ENCODE measurements around the gene SLC29A4. TPM values are rescaled to one million over a fixed set of nuclear protein-coding genes. Genes with fewer than 3 reads are reported as not detected.
"Not testable (repeated sequence)": the region's sequence is repeated elsewhere in the genome, so short reads cannot be mapped to it uniquely, and the experiment has no call there.

SLC29A4 gene
- total RNA-seq, 1 donor = 1.1 TPM

DNA sequence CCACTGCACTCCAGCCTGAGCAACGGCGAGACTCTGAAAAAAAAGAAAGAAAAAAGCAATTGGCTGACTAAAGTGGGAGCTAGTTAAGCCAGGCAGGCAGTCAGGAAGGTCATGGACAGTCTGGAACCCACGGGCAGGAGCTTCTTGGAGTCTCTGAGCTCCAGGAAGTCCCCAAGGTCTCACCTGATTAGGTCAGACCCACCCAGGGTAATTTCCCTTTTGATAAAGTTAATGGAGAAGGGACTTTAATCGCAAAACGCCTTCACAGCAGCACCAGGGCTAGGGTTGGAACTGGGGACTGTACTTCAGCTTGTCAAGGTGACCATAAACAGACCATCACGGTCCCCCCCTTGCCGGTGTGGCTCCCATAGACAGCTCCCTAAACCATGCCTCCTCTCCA is 6.6 kb downstream of the SLC29A4 start:
- no peak overlapping the region for H3K4me2 ChIP-seq (ENCODE audit: insufficient read depth, low read length)
- H3K27me3 ChIP-seq (ENCODE audit: insufficient read depth, low read length) = peaks cover 3% of the 10 kb centered on the region
- H4K20me1 ChIP-seq (ENCODE audit: insufficient read depth, low read length) = no peaks in the 10 kb centered on the region
- DNase-seq (ENCODE audit: insufficient read length, low spot score, missing footprints) = peak; percentile 37
- TF ChIP-seq, protein P1, sequence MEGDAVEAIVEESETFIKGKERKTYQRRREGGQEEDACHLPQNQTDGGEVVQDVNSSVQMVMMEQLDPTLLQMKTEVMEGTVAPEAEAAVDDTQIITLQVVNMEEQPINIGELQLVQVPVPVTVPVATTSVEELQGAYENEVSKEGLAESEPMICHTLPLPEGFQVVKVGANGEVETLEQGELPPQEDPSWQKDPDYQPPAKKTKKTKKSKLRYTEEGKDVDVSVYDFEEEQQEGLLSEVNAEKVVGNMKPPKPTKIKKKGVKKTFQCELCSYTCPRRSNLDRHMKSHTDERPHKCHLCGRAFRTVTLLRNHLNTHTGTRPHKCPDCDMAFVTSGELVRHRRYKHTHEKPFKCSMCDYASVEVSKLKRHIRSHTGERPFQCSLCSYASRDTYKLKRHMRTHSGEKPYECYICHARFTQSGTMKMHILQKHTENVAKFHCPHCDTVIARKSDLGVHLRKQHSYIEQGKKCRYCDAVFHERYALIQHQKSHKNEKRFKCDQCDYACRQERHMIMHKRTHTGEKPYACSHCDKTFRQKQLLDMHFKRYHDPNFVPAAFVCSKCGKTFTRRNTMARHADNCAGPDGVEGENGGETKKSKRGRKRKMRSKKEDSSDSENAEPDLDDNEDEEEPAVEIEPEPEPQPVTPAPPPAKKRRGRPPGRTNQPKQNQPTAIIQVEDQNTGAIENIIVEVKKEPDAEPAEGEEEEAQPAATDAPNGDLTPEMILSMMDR (IDR thresholded peaks at IDR 0.05; ENCODE audit: extremely low read depth, low read depth, low read length) = no peak
- no peak overlapping the region for H3K4me3 ChIP-seq (ENCODE audit: insufficient read depth, low read length)
- no peak overlapping the region for H2AFZ ChIP-seq (ENCODE audit: low read length)
- H3K36me3 ChIP-seq (ENCODE audit: insufficient read depth, low read length) = no peaks in the 10 kb centered on the region
- H3K27ac ChIP-seq (ENCODE audit: low read depth, low read length) = no peak overlapping the region
- H3K9me3 ChIP-seq (ENCODE audit: low read depth, low read length) = peaks cover 1% of the 10 kb centered on the region
- H3K79me2 ChIP-seq (ENCODE audit: insufficient read depth, low read length) = no peaks in the 10 kb centered on the region
- no peaks in the 10 kb centered on the region for H3K4me1 ChIP-seq (ENCODE audit: insufficient read depth, low read length)

DNA sequence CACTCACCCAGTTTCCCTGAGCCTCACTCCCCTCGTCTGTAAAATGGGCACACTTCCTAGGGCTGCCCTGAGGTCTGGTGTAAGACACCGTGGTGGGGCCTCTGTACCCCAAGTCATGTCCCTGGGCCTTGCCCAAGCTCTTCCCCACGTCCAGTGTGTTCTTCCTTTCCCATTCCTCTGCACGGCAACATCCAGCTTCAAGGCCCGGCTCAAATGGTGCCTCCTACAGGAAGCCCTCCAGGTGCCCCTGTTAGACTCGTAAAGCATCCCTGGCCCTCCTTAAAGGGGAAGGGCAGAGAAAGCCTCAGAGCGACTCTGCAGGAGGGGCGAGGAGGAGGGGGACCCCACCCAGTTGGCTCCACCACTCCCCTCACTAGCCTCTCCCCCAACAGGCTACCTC is 8.6 kb downstream of the SLC29A4 start:
- no peak overlapping the region for H3K4me3 ChIP-seq (ENCODE audit: insufficient read depth, low read length)
- H4K20me1 ChIP-seq (ENCODE audit: insufficient read depth, low read length) = no peaks in the 10 kb centered on the region
- H3K4me1 ChIP-seq (ENCODE audit: insufficient read depth, low read length) = no peaks in the 10 kb centered on the region
- peaks cover 2% of the 10 kb centered on the region for H3K9me3 ChIP-seq (ENCODE audit: low read depth, low read length)
- H3K36me3 ChIP-seq (ENCODE audit: insufficient read depth, low read length) = no peaks in the 10 kb centered on the region
- H3K4me2 ChIP-seq (ENCODE audit: insufficient read depth, low read length) = no peak overlapping the region
- H3K27me3 ChIP-seq (ENCODE audit: insufficient read depth, low read length) = no peaks in the 10 kb centered on the region
- TF ChIP-seq, protein P1 (IDR thresholded peaks at IDR 0.05; ENCODE audit: extremely low read depth, low read depth, low read length) = no peak
- no peak overlapping the region for H2AFZ ChIP-seq (ENCODE audit: low read length)
- peak; percentile 48 for DNase-seq (ENCODE audit: insufficient read length, low spot score, missing footprints)
- H3K79me2 ChIP-seq (ENCODE audit: insufficient read depth, low read length) = no peaks in the 10 kb centered on the region
- no peak overlapping the region for H3K27ac ChIP-seq (ENCODE audit: low read depth, low read length)

DNA sequence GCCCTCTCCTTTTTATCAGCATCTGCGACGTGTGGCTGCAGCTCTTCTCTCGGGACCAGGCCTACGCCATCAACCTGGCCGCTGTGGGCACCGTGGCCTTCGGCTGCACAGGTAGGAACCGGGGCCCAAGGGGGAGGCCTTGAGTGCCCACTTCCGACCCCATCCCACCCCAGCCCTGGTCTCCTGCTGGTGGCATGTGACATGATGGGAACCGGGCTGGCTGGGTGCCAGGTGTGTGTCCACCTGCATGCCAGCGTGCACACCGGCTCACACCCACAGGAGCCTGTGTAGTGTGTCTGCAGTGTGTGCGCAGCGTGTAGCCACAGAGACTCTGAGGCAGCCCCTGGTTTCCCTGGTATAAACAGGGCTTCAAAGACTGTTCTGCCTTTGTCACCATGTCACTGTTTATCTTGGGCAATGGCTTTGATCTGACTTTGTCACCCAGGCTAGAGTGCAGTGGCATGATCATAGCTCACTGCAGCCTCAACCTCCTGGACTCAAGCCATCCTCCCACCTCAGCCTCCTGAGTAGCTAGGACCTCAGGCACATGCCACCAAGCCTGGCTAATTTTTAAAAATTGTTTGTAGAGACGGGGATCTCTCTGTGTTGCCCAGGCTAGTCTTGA is 9.1 kb downstream of the SLC29A4 start:
- H3K4me2 ChIP-seq (ENCODE audit: insufficient read depth, low read length); H3K4me3 ChIP-seq (ENCODE audit: insufficient read depth, low read length); H3K36me3 ChIP-seq (ENCODE audit: insufficient read depth, low read length); H3K27me3 ChIP-seq (ENCODE audit: insufficient read depth, low read length); H3K27ac ChIP-seq (ENCODE audit: low read depth, low read length); H3K79me2 ChIP-seq (ENCODE audit: insufficient read depth, low read length); H4K20me1 ChIP-seq (ENCODE audit: insufficient read depth, low read length); H3K9me3 ChIP-seq (ENCODE audit: low read depth, low read length); H3K4me1 ChIP-seq (ENCODE audit: insufficient read depth, low read length); H2AFZ ChIP-seq (ENCODE audit: low read length): not testable (repeated sequence)
- peak; percentile 41 for DNase-seq (ENCODE audit: insufficient read length, low spot score, missing footprints)

DNA sequence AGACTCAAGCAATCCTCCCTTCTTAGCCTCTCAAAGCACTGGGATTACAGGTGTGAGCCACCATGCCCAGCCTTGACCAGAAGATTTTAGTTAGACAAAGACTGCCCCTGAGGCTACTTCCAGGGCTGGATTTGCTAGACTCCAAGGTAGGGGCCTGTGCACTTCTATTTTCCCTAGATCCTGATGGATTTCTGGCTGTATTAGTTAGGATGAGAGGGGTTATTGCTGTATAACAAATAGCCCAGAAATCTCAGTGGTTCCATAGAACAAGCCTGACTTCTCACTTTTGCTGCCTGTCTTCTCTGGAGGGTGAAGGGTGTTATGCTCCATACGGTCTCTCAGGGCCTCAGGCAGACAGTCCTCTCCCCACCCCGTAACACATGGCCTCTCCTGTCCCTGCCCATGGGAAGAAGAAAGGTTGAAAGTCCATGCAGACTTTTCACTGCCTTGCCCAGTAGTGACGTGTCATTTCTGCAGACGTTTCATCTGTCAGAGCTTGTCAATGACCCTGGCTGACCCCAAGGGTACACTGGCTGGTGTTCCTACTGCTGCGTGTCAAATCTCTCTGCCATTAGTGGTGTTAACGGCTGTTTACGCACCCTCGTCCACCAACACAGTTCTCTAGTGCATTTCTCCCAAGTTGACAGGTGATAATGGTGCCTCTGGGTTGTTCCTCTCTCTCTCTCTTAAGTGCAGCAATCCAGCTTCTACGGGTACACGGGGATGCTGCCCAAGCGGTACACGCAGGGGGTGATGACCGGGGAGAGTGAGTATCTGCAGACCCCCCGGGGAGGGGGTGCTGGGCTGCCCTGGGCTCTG is 11.6 kb downstream of the SLC29A4 start:
- no peak overlapping the region for H2AFZ ChIP-seq (ENCODE audit: low read length)
- H3K27ac ChIP-seq (ENCODE audit: low read depth, low read length) = no peak overlapping the region
- H3K4me2 ChIP-seq (ENCODE audit: insufficient read depth, low read length) = no peak overlapping the region
- TF ChIP-seq, protein P1 (IDR thresholded peaks at IDR 0.05; ENCODE audit: extremely low read depth, low read depth, low read length) = no peak
- H3K27me3 ChIP-seq (ENCODE audit: insufficient read depth, low read length) = no peaks in the 10 kb centered on the region
- no peaks in the 10 kb centered on the region for H4K20me1 ChIP-seq (ENCODE audit: insufficient read depth, low read length)
- DNase-seq (ENCODE audit: insufficient read length, low spot score, missing footprints) = peak; percentile 82
- no peaks in the 10 kb centered on the region for H3K79me2 ChIP-seq (ENCODE audit: insufficient read depth, low read length)
- no peak overlapping the region for H3K4me3 ChIP-seq (ENCODE audit: insufficient read depth, low read length)
- H3K36me3 ChIP-seq (ENCODE audit: insufficient read depth, low read length) = no peaks in the 10 kb centered on the region
- H3K4me1 ChIP-seq (ENCODE audit: insufficient read depth, low read length) = no peaks in the 10 kb centered on the region
- H3K9me3 ChIP-seq (ENCODE audit: low read depth, low read length) = peaks cover 2% of the 10 kb centered on the region

Data from osteoblast (primary cell).